HEK293 (cell line): ENCODE data around the gene ZNF280B.

Source experiments
- CTCF ChIA-PET: fragments of 350-600 bp; formaldehyde crosslinking; extraction: SDS; loops from one replicate; lab custom pipeline; 2021; ENCODE audit warnings: antibody characterized with exemption; lab: Yijun Ruan, JAX
- POLR2A ChIA-PET: fragments of 300-600 bp; formaldehyde crosslinking; extraction: SDS; loops from one replicate; lab custom pipeline; 2020; ENCODE audit warnings: antibody characterized with exemption, inconsistent platforms; lab: Yijun Ruan, JAX
- H3K27ac ChIP-seq: fragments of 200-500 bp; sonication (Bioruptor generic); 2 replicates; pipeline ENCODE4 v1.5.1; 2014; ENCODE audit warnings: low read depth, low read length, control low read depth, inconsistent platforms; ENCODE audit errors: extremely low read depth
- H3K36me3 ChIP-seq, 2 experiments: fragments of 200-500 bp in 1 of 2; sonication (Bioruptor generic) in 1 of 2; 1 replicate in 1 of 2; 2 replicates in 1 of 2; pipeline ENCODE4 v1.5.1; 2014 to 2017; ENCODE audit warnings: inconsistent platforms in 2 of 2, low read length in 2 of 2; ENCODE audit not compliant: control insufficient read depth in 2 of 2, insufficient read depth in 1 of 2
- H3K4me1 ChIP-seq: fragments of 200-500 bp; sonication (Bioruptor generic); 2 replicates; pipeline ENCODE4 v1.5.1; 2014; ENCODE audit warnings: mild to moderate bottlenecking, low read length, inconsistent platforms; ENCODE audit not compliant: control insufficient read depth, insufficient read depth
- H3K4me3 ChIP-seq: 2 replicates; pipeline ENCODE4 v1.5.1; 2011; ENCODE audit warnings: low read depth, mild to moderate bottlenecking, control low read depth, low read length, moderate library complexity
- H3K9me3 ChIP-seq: fragments of 200-500 bp; sonication (Bioruptor generic); 2 replicates; pipeline ENCODE4 v1.5.1; 2014; ENCODE audit warnings: low read depth, low read length, inconsistent platforms; ENCODE audit not compliant: control insufficient read depth, insufficient read depth
- AEBP2 ChIP-seq: fragments of 450-650 bp; formaldehyde crosslinking; IDR thresholded peaks from 2 replicates; pipeline ENCODE4 v1.5.1; 2016; ENCODE audit warnings: missing biosample characterization, missing genetic modification characterization, borderline replicate concordance
- MYNN ChIP-seq: fragments of 450-650 bp; formaldehyde crosslinking; IDR thresholded peaks from 2 replicates; pipeline ENCODE4 v1.5.1; 2016; ENCODE audit warnings: missing biosample characterization, missing genetic modification characterization, borderline replicate concordance
- TRIM28 ChIP-seq: IDR thresholded peaks from 2 replicates; pipeline ENCODE4 v1.6.1; 2011; ENCODE audit warnings: low read length, control low read depth, borderline replicate concordance
- ZBTB48 ChIP-seq: fragments of 450-650 bp; formaldehyde crosslinking; IDR thresholded peaks from 2 replicates; pipeline ENCODE4 v1.5.1; 2016; ENCODE audit warnings: missing biosample characterization, missing genetic modification characterization
- ZFP37 ChIP-seq: fragments of 450-650 bp; formaldehyde crosslinking; IDR thresholded peaks from 2 replicates; pipeline ENCODE4 v1.5.1; 2016; ENCODE audit warnings: missing biosample characterization, missing genetic modification characterization
- ZFP41 ChIP-seq: fragments of 450-650 bp; formaldehyde crosslinking; IDR thresholded peaks from 2 replicates; pipeline ENCODE4 v1.5.1; 2016; ENCODE audit warnings: missing biosample characterization, missing genetic modification characterization, borderline replicate concordance
- ZNF138 ChIP-seq: fragments of 450-650 bp; formaldehyde crosslinking; IDR thresholded peaks from 2 replicates; pipeline ENCODE4 v1.5.1; 2016; ENCODE audit warnings: missing biosample characterization, missing genetic modification characterization, borderline replicate concordance
- ZNF146 ChIP-seq: fragments of 450-650 bp; formaldehyde crosslinking; IDR thresholded peaks from 2 replicates; pipeline ENCODE4 v1.5.1; 2016; ENCODE audit warnings: missing biosample characterization, missing genetic modification characterization
- ZNF155 ChIP-seq: fragments of 450-650 bp; formaldehyde crosslinking; IDR thresholded peaks from 2 replicates; pipeline ENCODE4 v1.5.1; 2016; ENCODE audit warnings: missing biosample characterization, missing genetic modification characterization
- ZNF19 ChIP-seq: fragments of 450-650 bp; formaldehyde crosslinking; IDR thresholded peaks from 2 replicates; pipeline ENCODE4; 2016; ENCODE audit warnings: missing biosample characterization, missing genetic modification characterization, low read depth
- ZNF214 ChIP-seq: fragments of 450-650 bp; formaldehyde crosslinking; IDR thresholded peaks from 2 replicates; pipeline ENCODE4 v1.5.1; 2017; ENCODE audit warnings: missing biosample characterization, mild to moderate bottlenecking, missing genetic modification characterization, borderline replicate concordance
- ZNF324 ChIP-seq: fragments of 450-650 bp; formaldehyde crosslinking; IDR thresholded peaks from 2 replicates; pipeline ENCODE4 v1.5.1; 2016; ENCODE audit warnings: missing biosample characterization, missing genetic modification characterization
- ZNF362 ChIP-seq: fragments of 450-650 bp; formaldehyde crosslinking; IDR thresholded peaks from 2 replicates; pipeline ENCODE4 v1.5.1; 2016; ENCODE audit warnings: missing biosample characterization, missing genetic modification characterization
- ZNF404 ChIP-seq: fragments of 450-650 bp; formaldehyde crosslinking; IDR thresholded peaks from 2 replicates; pipeline ENCODE4 v1.5.1; 2017; ENCODE audit warnings: missing biosample characterization, missing genetic modification characterization
- ZNF660 ChIP-seq: fragments of 450-650 bp; IDR thresholded peaks from 2 replicates; pipeline ENCODE4 v1.5.1; 2018; ENCODE audit warnings: missing biosample characterization, mild to moderate bottlenecking, missing genetic modification characterization
- ZNF707 ChIP-seq: fragments of 450-650 bp; formaldehyde crosslinking; IDR thresholded peaks from 2 replicates; pipeline ENCODE4 v1.5.1; 2016; ENCODE audit warnings: missing biosample characterization, missing genetic modification characterization
- ZNF776 ChIP-seq: fragments of 450-650 bp; formaldehyde crosslinking; IDR thresholded peaks from 2 replicates; pipeline ENCODE4 v1.5.0; 2017; ENCODE audit warnings: missing biosample characterization, missing genetic modification characterization, borderline replicate concordance
- TF ChIP-seq, protein P1 (sequence below): fragments of 450-650 bp; formaldehyde crosslinking; IDR thresholded peaks from 2 replicates; pipeline ENCODE4 v1.5.1; 2016; ENCODE audit warnings: missing biosample characterization, missing genetic modification characterization
- TF ChIP-seq, protein P2 (sequence below): fragments of 450-650 bp; formaldehyde crosslinking; conservative IDR thresholded peaks from 2 replicates; pipeline ENCODE4 v1.5.1; 2016; ENCODE audit warnings: low read depth, missing biosample characterization, missing genetic modification characterization

The ZNF280B gene

GRCh38 chr22:22487059-22487458, 21.5 kb downstream of the ZNF280B start:
- Histone ChIP-seq H3K9me3 (no peaks in the 10 kb centered on the region), H3K4me1 (no peaks in the 10 kb centered on the region), H3K36me3 (peaks cover 4 to 65% of the 10 kb centered on the region in 2 experiments; a peak in 2 of 3 replicates), H3K27ac (no peak overlapping the region), H3K4me3 (no peak overlapping the region)
- POLR2A ChIA-PET = interaction anchor here (0.7 to 1.2 kb wide), 2 partner anchors 22 to 507 kb away, joined by 3 to 8 read pairs; partner anchors contain the start of gene ZNF280B
- CTCF ChIA-PET = interaction anchor here (0.8 to 1.5 kb wide), 5 partner anchors 56 to 258 kb away, joined by 3 to 4 read pairs (median 3); no protein-coding TSS in a partner anchor
- TF ChIP-seq ZFP41 (tag by site-specific recombination) (no peak), MYNN (tag by site-specific recombination) (no peak), ZNF19 (tag by site-specific recombination) (no peak), ZNF362 (0 out of 2 replicates have a peak, but pooled peaks have one; percentile 36), ZFP37 (tag by site-specific recombination) (no peak)

- ChIA-PET POLR2A (interaction anchor here (0.7 to 1.2 kb wide), 2 partner anchors 23 to 508 kb away, joined by 3 to 8 read pairs; partner anchors contain the start of gene ZNF280B), CTCF (interaction anchor here (0.6 to 1.5 kb wide), 7 partner anchors 13 to 259 kb away, joined by 3 to 6 read pairs (median 3); no protein-coding TSS in a partner anchor)
- no peak overlapping the region for H3K27ac ChIP-seq
- no peak overlapping the region for H3K4me3 ChIP-seq
- peaks cover 2 to 58% of the 10 kb centered on the region in 2 experiments; a peak in 2 of 3 replicates for H3K36me3 ChIP-seq
- no peaks in the 10 kb centered on the region for H3K4me1 ChIP-seq
- TF ChIP-seq ZNF660 (tag by site-specific recombination) = no peak
- TF ChIP-seq ZNF155 = no peak
- TF ChIP-seq ZNF138 (tag by site-specific recombination) = no peak
- TF ChIP-seq ZNF146 = no peak
- no peak for TF ChIP-seq ZBTB48 (tag by site-specific recombination)
- no peaks in the 10 kb centered on the region for H3K9me3 ChIP-seq
Measured at GRCh38 chr22:22486132-22486899, 22.2 kb downstream of the ZNF280B start.

DNA sequence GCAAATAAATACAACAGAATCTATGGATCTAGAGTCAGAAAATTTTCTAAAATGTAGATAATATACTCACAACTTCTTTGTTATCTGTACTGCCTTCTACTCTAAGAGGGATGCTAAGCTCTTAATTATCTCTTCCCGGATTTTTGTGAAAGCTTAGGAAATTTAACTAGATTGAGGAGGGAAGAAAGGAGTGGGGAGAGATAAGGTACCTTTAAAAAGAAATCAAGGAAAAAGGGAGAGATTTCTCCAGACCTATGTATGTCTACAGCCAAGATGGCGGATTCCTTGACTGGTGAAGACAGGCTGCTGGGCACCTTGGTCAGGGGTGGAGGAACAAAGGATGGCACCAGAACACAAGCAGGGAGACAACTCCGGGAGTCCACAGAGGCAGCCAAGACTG, 23.0 kb downstream of the ZNF280B start:
- POLR2A ChIA-PET = no interaction called here
- no peaks in the 10 kb centered on the region for H3K9me3 ChIP-seq
- H3K4me1 ChIP-seq = no peaks in the 10 kb centered on the region
- TF ChIP-seq ZNF214 (tag by site-specific recombination) (no peak), TRIM28 (no peak), ZNF404 (tag by site-specific recombination) (no peak), ZNF776 (tag by site-specific recombination) (no peak), ZNF324 (tag by site-specific recombination) (no peak), AEBP2 (no peak), ZNF138 (tag by site-specific recombination) (no peak), ZNF707 (no peak)
- TF ChIP-seq, protein P1, sequence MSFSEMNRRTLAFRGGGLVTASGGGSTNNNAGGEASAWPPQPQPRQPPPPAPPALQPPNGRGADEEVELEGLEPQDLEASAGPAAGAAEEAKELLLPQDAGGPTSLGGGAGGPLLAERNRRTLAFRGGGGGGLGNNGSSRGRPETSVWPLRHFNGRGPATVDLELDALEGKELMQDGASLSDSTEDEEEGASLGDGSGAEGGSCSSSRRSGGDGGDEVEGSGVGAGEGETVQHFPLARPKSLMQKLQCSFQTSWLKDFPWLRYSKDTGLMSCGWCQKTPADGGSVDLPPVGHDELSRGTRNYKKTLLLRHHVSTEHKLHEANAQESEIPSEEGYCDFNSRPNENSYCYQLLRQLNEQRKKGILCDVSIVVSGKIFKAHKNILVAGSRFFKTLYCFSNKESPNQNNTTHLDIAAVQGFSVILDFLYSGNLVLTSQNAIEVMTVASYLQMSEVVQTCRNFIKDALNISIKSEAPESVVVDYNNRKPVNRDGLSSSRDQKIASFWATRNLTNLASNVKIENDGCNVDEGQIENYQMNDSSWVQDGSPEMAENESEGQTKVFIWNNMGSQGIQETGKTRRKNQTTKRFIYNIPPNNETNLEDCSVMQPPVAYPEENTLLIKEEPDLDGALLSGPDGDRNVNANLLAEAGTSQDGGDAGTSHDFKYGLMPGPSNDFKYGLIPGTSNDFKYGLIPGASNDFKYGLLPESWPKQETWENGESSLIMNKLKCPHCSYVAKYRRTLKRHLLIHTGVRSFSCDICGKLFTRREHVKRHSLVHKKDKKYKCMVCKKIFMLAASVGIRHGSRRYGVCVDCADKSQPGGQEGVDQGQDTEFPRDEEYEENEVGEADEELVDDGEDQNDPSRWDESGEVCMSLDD (tag by site-specific recombination) = no peak
- TF ChIP-seq, protein P2, sequence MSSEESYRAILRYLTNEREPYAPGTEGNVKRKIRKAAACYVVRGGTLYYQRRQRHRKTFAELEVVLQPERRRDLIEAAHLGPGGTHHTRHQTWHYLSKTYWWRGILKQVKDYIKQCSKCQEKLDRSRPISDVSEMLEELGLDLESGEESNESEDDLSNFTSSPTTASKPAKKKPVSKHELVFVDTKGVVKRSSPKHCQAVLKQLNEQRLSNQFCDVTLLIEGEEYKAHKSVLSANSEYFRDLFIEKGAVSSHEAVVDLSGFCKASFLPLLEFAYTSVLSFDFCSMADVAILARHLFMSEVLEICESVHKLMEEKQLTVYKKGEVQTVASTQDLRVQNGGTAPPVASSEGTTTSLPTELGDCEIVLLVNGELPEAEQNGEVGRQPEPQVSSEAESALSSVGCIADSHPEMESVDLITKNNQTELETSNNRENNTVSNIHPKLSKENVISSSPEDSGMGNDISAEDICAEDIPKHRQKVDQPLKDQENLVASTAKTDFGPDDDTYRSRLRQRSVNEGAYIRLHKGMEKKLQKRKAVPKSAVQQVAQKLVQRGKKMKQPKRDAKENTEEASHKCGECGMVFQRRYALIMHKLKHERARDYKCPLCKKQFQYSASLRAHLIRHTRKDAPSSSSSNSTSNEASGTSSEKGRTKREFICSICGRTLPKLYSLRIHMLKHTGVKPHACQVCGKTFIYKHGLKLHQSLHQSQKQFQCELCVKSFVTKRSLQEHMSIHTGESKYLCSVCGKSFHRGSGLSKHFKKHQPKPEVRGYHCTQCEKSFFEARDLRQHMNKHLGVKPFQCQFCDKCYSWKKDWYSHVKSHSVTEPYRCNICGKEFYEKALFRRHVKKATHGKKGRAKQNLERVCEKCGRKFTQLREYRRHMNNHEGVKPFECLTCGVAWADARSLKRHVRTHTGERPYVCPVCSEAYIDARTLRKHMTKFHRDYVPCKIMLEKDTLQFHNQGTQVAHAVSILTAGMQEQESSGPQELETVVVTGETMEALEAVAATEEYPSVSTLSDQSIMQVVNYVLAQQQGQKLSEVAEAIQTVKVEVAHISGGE (tag by site-specific recombination) = no peak
- peaks cover 0 to 52% of the 10 kb centered on the region in 2 experiments; a peak in 2 of 3 replicates for H3K36me3 ChIP-seq
- H3K4me3 ChIP-seq = no peak overlapping the region
- H3K27ac ChIP-seq = no peak overlapping the region
- CTCF ChIA-PET = interaction anchor here (1.1 to 1.4 kb wide), 2 partner anchors 13 to 63 kb away, joined by 3 to 6 read pairs; no protein-coding TSS in a partner anchor
